SK-N-SH (cell line): ENCODE measurements around the gene RPP14. TPM values are rescaled to one million over a fixed set of nuclear protein-coding genes. Genes with fewer than 3 reads are reported as not detected.

Experiments
- CTCF ChIA-PET: fragments of 300-600, 350-600 bp; formaldehyde crosslinking; extraction: SDS; loops from one replicate; lab custom pipeline; 2021; lab: Yijun Ruan, JAX
- POLR2A ChIA-PET: fragments of 350-600 bp; sonication (Branson Sonifier 250); formaldehyde crosslinking; extraction: SDS; loops from one replicate; lab custom pipeline; 2020; ENCODE audit warnings: antibody characterized with exemption, inconsistent platforms; lab: Yijun Ruan, JAX
- DNase-seq: peaks from one replicate; pipeline ENCODE4 v3.0.0; 2012
- H2AFZ ChIP-seq: fragments of 200-600 bp; sonication (generic); 2 replicates; pipeline ENCODE4 v1.8.1; 2016; ENCODE audit warnings: antibody characterized with exemption, mild to moderate bottlenecking, low read depth
- H3F3A ChIP-seq: fragments of 200-600 bp; sonication (generic); replicated peaks from 2 replicates; pipeline ENCODE3; 2016; ENCODE audit warnings: antibody characterized with exemption, mild to moderate bottlenecking; ENCODE audit not compliant: insufficient read depth
- H3K27ac ChIP-seq, 2 experiments: fragments of 200-500 bp in 1 of 2; fragments of 200-600 bp in 1 of 2; sonication (Bioruptor generic) in 1 of 2; sonication (generic), shearing (Covaris generic) in 1 of 2; 2 replicates each; pipeline versions ENCODE4 v1.5.1 to v1.6.1; 2014 to 2016; ENCODE audit warnings: low read depth in 2 of 2, inconsistent platforms in 1 of 2, low read length in 1 of 2, mild to moderate bottlenecking in 1 of 2, mixed read lengths in 1 of 2
- H3K27me3 ChIP-seq: fragments of 200-600 bp; sonication (generic), shearing (Covaris generic); 2 replicates; pipeline ENCODE4 v1.6.1; 2016; ENCODE audit warnings: mixed run types; ENCODE audit not compliant: insufficient read depth
- H3K36me3 ChIP-seq, 2 experiments: fragments of 200-500 bp in 1 of 2; fragments of 200-600 bp in 1 of 2; sonication (Bioruptor generic) in 1 of 2; sonication (generic) in 1 of 2; replicated peaks in 1 of 2; 2 replicates each; pipeline versions ENCODE3 to v1.5.1; 2014 to 2016; ENCODE audit warnings: low read length in 1 of 2, mild to moderate bottlenecking in 1 of 2; ENCODE audit not compliant: insufficient read depth in 2 of 2, control insufficient read depth in 1 of 2
- H3K4me1 ChIP-seq, 2 experiments: fragments of 200-500 bp in 1 of 2; fragments of 200-600 bp in 1 of 2; sonication (Bioruptor generic) in 1 of 2; sonication (generic), shearing (Covaris generic) in 1 of 2; 2 replicates each; pipeline versions ENCODE4 v1.5.1 to v1.6.1; 2014 to 2016; ENCODE audit warnings: low read depth in 1 of 2, low read length in 1 of 2, mixed run types in 1 of 2; ENCODE audit not compliant: insufficient read depth in 2 of 2, control insufficient read depth in 1 of 2
- H3K4me2 ChIP-seq: fragments of 200-600 bp; sonication (generic), shearing (Covaris generic); 2 replicates; pipeline ENCODE4 v1.6.1; 2017; ENCODE audit warnings: mixed run types
- H3K4me3 ChIP-seq, 2 experiments: fragments of 200-500 bp in 1 of 2; fragments of 200-600 bp in 1 of 2; sonication (Bioruptor generic) in 1 of 2; sonication (generic), shearing (Covaris generic) in 1 of 2; 2 replicates each; pipeline versions ENCODE4 v1.5.1 to v1.8.1; 2014 to 2016; ENCODE audit warnings: low read depth in 2 of 2, inconsistent platforms in 1 of 2, low read length in 1 of 2, mild to moderate bottlenecking in 1 of 2, mixed read lengths in 1 of 2, moderate library complexity in 1 of 2
- H3K79me2 ChIP-seq: fragments of 200-600 bp; sonication (generic); 2 replicates; pipeline ENCODE4 v1.8.1; 2017; ENCODE audit warnings: mild to moderate bottlenecking; ENCODE audit not compliant: insufficient read depth
- H3K9ac ChIP-seq: fragments of 200-600 bp; sonication (generic); 2 replicates; pipeline ENCODE4 v1.6.1; 2017; ENCODE audit warnings: mixed run types
- H3K9me2 ChIP-seq: fragments of 200-600 bp; sonication (generic); 2 replicates; pipeline ENCODE4 v1.6.1; 2017; ENCODE audit warnings: mixed run types
- H3K9me3 ChIP-seq: fragments of 200-600 bp; sonication (generic); 2 replicates; pipeline ENCODE4 v1.6.1; 2017; ENCODE audit warnings: mixed run types, mild to moderate bottlenecking, moderate library complexity
- H4K20me1 ChIP-seq: fragments of 200-600 bp; sonication (generic); 2 replicates; pipeline ENCODE4 v1.6.1; 2017; ENCODE audit warnings: mild to moderate bottlenecking, mixed run types; ENCODE audit not compliant: insufficient read depth
- CHD2 ChIP-seq: fragments of 150-350 bp; IDR thresholded peaks from 2 replicates; pipeline ENCODE4 v1.6.1; 2018; ENCODE audit warnings: low read length; ENCODE audit not compliant: partially characterized antibody
- EP300 ChIP-seq, 2 experiments: IDR thresholded peaks; 2 replicates each; pipeline versions ENCODE4 v1.4.0 to v1.6.1; 2012; ENCODE audit warnings: borderline replicate concordance in 1 of 2, low read depth in 1 of 2, low read length in 1 of 2
- FOSL2 ChIP-seq: IDR thresholded peaks from 2 replicates; pipeline ENCODE4 v1.4.0; 2012; ENCODE audit warnings: low read depth, mild to moderate bottlenecking, moderate library complexity, borderline replicate concordance
- FOXJ3 ChIP-seq: sonication (generic); formaldehyde crosslinking; IDR thresholded peaks from 2 replicates; pipeline ENCODE4 v1.5.1; 2020; ENCODE audit warnings: mild to moderate bottlenecking, missing genetic modification reagents
- GATA2 ChIP-seq: sonication (generic); formaldehyde crosslinking; IDR thresholded peaks from 2 replicates; pipeline ENCODE4 v1.5.0; 2020; ENCODE audit warnings: mild to moderate bottlenecking, missing genetic modification reagents
- NRF1 ChIP-seq: IDR thresholded peaks from 2 replicates; pipeline ENCODE4 v1.6.1; 2012; ENCODE audit warnings: low read depth, mild to moderate bottlenecking, low read length
- SMC3 ChIP-seq: IDR thresholded peaks from 2 replicates; pipeline ENCODE4 v1.6.1; 2012; ENCODE audit warnings: low read depth, low read length, improper control_type of control experiment
- WGBS: methylation state at CpG from one replicate; pipeline ENCODE4 v1.1.6; 2017; ENCODE audit warnings: low lambda C conversion rate; 5-methylcytosine and 5-hydroxymethylcytosine counted together
- polyA plus RNA-seq, 3 experiments: library from polyadenylated mRNA; depleted of rRNA; stranded (reverse); fragments of >200 nt; gene quantifications; 2 replicates each; pipeline ENCODE4 v1.2.3, GENCODE V29; 2012
- TF ChIP-seq, protein P1 (sequence below): IDR thresholded peaks from 2 replicates; pipeline ENCODE4 v1.6.1; 2012; ENCODE audit warnings: mild to moderate bottlenecking, low read depth, low read length, moderate library complexity
- TF ChIP-seq, protein P2 (sequence below): IDR thresholded peaks from 2 replicates; pipeline ENCODE4 v1.4.0; 2012; ENCODE audit warnings: low read depth
- TF ChIP-seq, protein P3 (sequence below): IDR thresholded peaks from 2 replicates; pipeline ENCODE4; 2012
- TF ChIP-seq, protein P4 (sequence below): IDR thresholded peaks from 2 replicates; pipeline ENCODE4 v1.4.0; 2012; ENCODE audit warnings: low read depth, borderline replicate concordance
- TF ChIP-seq, protein P5 (sequence below): fragments of 150-350 bp; IDR thresholded peaks from 2 replicates; pipeline ENCODE4 v1.6.1; 2017; ENCODE audit warnings: antibody characterized with exemption, low read length, low read depth, borderline replicate concordance

The RPP14 gene
- polyA plus RNA-seq, 1 of the 3 experiments (the other 2 are of a cell fraction), result 8.3 TPM

DNA sequence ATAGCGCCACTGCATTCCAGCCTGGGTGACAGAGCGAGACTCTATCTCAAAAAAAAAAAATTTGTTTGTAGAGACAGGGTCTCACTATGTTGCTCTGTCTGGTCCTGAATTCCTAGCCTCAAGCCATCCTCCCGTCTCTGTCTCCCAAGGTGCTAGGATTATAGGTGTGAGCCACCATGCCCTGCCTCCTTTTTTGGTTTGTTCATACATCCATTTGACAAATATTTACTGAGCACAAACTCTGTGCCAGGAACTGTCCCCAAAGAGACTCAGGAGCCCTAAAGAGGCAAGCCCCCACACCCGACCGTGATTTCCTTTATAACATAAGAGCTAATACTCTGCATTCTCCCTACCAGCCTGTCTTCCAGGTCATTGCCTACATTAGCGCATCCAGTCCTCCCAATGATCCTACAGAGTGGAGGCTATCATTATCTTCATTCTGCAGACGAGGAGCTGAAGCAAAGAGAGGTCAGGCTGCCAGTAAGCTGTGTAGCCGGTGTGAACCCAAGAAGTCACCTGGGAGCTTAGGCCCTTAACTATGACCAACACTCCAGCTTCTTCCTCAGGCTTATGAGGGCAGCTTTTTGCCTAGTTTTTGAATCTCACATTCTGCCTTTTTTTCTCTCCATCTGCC is 20.3 kb downstream of the RPP14 start (continued):
- TF ChIP-seq, protein P1, sequence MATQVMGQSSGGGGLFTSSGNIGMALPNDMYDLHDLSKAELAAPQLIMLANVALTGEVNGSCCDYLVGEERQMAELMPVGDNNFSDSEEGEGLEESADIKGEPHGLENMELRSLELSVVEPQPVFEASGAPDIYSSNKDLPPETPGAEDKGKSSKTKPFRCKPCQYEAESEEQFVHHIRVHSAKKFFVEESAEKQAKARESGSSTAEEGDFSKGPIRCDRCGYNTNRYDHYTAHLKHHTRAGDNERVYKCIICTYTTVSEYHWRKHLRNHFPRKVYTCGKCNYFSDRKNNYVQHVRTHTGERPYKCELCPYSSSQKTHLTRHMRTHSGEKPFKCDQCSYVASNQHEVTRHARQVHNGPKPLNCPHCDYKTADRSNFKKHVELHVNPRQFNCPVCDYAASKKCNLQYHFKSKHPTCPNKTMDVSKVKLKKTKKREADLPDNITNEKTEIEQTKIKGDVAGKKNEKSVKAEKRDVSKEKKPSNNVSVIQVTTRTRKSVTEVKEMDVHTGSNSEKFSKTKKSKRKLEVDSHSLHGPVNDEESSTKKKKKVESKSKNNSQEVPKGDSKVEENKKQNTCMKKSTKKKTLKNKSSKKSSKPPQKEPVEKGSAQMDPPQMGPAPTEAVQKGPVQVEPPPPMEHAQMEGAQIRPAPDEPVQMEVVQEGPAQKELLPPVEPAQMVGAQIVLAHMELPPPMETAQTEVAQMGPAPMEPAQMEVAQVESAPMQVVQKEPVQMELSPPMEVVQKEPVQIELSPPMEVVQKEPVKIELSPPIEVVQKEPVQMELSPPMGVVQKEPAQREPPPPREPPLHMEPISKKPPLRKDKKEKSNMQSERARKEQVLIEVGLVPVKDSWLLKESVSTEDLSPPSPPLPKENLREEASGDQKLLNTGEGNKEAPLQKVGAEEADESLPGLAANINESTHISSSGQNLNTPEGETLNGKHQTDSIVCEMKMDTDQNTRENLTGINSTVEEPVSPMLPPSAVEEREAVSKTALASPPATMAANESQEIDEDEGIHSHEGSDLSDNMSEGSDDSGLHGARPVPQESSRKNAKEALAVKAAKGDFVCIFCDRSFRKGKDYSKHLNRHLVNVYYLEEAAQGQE, result no peak
- TF ChIP-seq EP300 (IDR thresholded peaks at IDR 0.05; ENCODE audit: borderline replicate concordance in 1 of 2, low read depth in 1 of 2, low read length in 1 of 2) (no peak), NRF1 (no peak), SMC3 (no peak), CHD2 (no peak)
- TF ChIP-seq, protein P2, sequence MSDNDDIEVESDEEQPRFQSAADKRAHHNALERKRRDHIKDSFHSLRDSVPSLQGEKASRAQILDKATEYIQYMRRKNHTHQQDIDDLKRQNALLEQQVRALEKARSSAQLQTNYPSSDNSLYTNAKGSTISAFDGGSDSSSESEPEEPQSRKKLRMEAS, result no peak
- TF ChIP-seq, protein P3, sequence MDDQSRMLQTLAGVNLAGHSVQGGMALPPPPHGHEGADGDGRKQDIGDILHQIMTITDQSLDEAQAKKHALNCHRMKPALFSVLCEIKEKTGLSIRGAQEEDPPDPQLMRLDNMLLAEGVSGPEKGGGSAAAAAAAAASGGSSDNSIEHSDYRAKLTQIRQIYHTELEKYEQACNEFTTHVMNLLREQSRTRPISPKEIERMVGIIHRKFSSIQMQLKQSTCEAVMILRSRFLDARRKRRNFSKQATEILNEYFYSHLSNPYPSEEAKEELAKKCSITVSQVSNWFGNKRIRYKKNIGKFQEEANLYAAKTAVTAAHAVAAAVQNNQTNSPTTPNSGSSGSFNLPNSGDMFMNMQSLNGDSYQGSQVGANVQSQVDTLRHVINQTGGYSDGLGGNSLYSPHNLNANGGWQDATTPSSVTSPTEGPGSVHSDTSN, result no peak

DNA sequence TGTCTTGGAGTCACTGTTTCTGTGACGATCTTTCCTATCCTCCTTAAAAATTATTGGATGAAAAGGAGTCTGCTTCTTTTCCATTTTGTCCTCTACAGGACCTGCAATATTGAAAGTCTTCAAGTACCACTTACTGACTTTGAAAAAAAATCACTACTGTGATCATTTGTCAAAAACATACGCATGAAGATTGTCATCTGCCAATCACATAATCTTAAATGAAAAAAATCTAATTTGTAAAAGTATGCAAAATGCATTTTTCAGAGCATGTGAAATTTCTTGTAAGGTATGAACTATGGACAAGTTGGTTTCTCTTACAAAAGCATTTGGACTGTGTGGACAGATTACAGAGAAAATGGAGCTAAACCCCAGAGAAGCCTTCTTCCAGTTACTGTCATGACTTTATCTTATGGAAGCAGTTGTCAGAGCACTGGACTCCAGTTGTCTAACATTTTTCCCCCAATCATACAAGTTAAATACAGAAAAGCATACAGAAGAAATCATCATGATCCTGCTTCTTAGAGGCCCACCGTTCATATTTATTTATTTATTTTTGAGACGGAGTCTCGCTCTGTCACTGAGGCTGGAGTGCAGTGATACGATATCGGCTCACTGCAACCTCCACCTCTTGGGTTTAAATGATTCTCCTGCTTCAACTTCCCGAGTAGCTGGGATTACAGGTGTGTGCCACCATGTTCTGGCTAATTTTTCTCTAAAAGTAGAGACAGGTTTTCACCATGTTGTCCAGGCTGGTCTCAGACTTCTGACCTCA is 23.3 kb downstream of the RPP14 start:
- H3K4me1 ChIP-seq, result peaks cover 4 to 8% of the 10 kb centered on the region in 2 experiments; a peak in 3 of 4 replicates
- no peaks in the 10 kb centered on the region for H3K27me3 ChIP-seq
- DNase-seq, result no peak
- TF ChIP-seq FOSL2, result no peak
- TF ChIP-seq, protein P1, result no peak
- no peak for TF ChIP-seq FOXJ3 (CRISPR knock-in tag)
- TF ChIP-seq GATA2, result no peak
- TF ChIP-seq, protein P4, sequence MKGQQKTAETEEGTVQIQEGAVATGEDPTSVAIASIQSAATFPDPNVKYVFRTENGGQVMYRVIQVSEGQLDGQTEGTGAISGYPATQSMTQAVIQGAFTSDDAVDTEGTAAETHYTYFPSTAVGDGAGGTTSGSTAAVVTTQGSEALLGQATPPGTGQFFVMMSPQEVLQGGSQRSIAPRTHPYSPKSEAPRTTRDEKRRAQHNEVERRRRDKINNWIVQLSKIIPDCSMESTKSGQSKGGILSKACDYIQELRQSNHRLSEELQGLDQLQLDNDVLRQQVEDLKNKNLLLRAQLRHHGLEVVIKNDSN, result no peak
- TF ChIP-seq, protein P5, sequence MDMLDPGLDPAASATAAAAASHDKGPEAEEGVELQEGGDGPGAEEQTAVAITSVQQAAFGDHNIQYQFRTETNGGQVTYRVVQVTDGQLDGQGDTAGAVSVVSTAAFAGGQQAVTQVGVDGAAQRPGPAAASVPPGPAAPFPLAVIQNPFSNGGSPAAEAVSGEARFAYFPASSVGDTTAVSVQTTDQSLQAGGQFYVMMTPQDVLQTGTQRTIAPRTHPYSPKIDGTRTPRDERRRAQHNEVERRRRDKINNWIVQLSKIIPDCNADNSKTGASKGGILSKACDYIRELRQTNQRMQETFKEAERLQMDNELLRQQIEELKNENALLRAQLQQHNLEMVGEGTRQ, result no peak
- POLR2A ChIA-PET, result no interaction called here
- H3F3A ChIP-seq, result peaks cover 9% of the 10 kb centered on the region
- H3K4me3 ChIP-seq, result no peak overlapping the region
- no peak overlapping the region for H3K9ac ChIP-seq
- H3K9me2 ChIP-seq, result no peaks in the 10 kb centered on the region
- no peak overlapping the region for H3K27ac ChIP-seq
- H3K4me2 ChIP-seq, result no peak overlapping the region
- no peaks in the 10 kb centered on the region for H4K20me1 ChIP-seq
- WGBS, result 87% methylated on average over 8 of the region's 8 CpGs
- CTCF ChIA-PET, result interaction anchor here (4.9 kb wide), 1 partner anchor 22 kb away, joined by 18 read pairs; the partner anchor contains the start of genes HTD2 and RPP14
- H3K79me2 ChIP-seq, result peaks cover 12% of the 10 kb centered on the region; the same call in 1 of the 2 replicates
- no peaks in the 10 kb centered on the region for H3K9me3 ChIP-seq
- no peak overlapping the region for H2AFZ ChIP-seq
- no peaks in the 10 kb centered on the region for H3K36me3 ChIP-seq
